ENCODE results near the gene ARHGAP32.

DNA sequence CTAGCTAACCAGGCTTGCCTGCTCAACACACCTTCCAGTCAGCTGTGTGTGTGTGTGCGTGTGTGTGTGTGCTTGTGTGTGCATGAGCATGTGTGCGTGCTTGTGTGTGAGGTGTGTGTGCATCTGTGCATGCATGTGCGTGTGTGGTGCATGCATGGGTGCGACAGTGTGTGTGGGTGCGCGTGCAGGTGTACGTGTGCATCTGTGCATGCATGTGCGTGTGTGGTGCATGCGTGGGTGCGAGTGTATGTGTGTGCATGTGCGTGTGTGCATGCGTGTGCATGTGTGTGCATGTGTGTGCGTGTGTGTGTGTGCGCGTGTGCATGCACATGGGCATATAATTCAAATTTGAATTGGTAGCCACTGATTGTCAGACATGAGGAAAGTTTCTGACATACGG is 239.0 kb downstream of the ARHGAP32 start:
- TF ChIP-seq, protein P1, sequence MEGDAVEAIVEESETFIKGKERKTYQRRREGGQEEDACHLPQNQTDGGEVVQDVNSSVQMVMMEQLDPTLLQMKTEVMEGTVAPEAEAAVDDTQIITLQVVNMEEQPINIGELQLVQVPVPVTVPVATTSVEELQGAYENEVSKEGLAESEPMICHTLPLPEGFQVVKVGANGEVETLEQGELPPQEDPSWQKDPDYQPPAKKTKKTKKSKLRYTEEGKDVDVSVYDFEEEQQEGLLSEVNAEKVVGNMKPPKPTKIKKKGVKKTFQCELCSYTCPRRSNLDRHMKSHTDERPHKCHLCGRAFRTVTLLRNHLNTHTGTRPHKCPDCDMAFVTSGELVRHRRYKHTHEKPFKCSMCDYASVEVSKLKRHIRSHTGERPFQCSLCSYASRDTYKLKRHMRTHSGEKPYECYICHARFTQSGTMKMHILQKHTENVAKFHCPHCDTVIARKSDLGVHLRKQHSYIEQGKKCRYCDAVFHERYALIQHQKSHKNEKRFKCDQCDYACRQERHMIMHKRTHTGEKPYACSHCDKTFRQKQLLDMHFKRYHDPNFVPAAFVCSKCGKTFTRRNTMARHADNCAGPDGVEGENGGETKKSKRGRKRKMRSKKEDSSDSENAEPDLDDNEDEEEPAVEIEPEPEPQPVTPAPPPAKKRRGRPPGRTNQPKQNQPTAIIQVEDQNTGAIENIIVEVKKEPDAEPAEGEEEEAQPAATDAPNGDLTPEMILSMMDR (IDR thresholded peaks at IDR 0.05; ENCODE audit: low read depth, low read length), result no peak
- TF ChIP-seq EZH2phosphoT487 (IDR thresholded peaks at IDR 0.05; ENCODE audit: low read depth), result no peak
